Liver (tissue), 10 donors: ENCODE data around the gene ATP6V1G1. TPM values are rescaled to one million over a fixed set of nuclear protein-coding genes. Genes with fewer than 3 reads are reported as not detected.

ENCODE experiments used
- DNase-seq: peaks from one replicate; pipeline ENCODE4 v3.0.0-alpha.2; 2017; ENCODE audit warnings: low spot score
- H3K27ac ChIP-seq, 2 donors: one replicate each; pipeline ENCODE4 v1.7.0; 2013; ENCODE audit warnings: inconsistent platforms in 2 of 2, low read length in 2 of 2, control low read depth in 1 of 2, low read depth in 1 of 2, mild to moderate bottlenecking in 1 of 2
- H3K27me3 ChIP-seq, 4 donors: one replicate each; pipeline versions ENCODE4 v1.6.1 to v1.7.0; 2013; ENCODE audit warnings: low read length in 3 of 4, inconsistent platforms in 1 of 4, mild to moderate bottlenecking in 1 of 4, moderate library complexity in 1 of 4; ENCODE audit not compliant: control insufficient read depth in 4 of 4, insufficient read depth in 4 of 4
- H3K36me3 ChIP-seq, 4 donors: one replicate each; pipeline versions ENCODE4 v1.6.1 to v1.7.0; 2013; ENCODE audit warnings: low read length in 3 of 4, mild to moderate bottlenecking in 3 of 4, low read depth in 1 of 4, moderate library complexity in 1 of 4; ENCODE audit not compliant: control insufficient read depth in 4 of 4, insufficient read depth in 3 of 4
- H3K4me1 ChIP-seq, 4 donors: one replicate each; pipeline versions ENCODE4 v1.6.1 to v1.7.0; 2013; ENCODE audit warnings: low read length in 3 of 4, mild to moderate bottlenecking in 3 of 4, moderate library complexity in 1 of 4; ENCODE audit not compliant: control insufficient read depth in 4 of 4, insufficient read depth in 4 of 4
- H3K4me3 ChIP-seq, 3 donors: one replicate each; pipeline versions ENCODE4 v1.6.1 to v1.7.0; 2013; ENCODE audit warnings: low read length in 3 of 3, control low read depth in 1 of 3, low read depth in 1 of 3, mild to moderate bottlenecking in 1 of 3
- H3K9ac ChIP-seq, 2 donors: one replicate each; pipeline ENCODE4 v1.7.0; 2013; ENCODE audit warnings: low read length in 2 of 2, mild to moderate bottlenecking in 2 of 2, moderate library complexity in 2 of 2, control low read depth in 1 of 2, low read depth in 1 of 2
- H3K9me3 ChIP-seq, 4 donors: one replicate each; pipeline versions ENCODE4 v1.6.1 to v1.7.0; 2013; ENCODE audit warnings: low read length in 3 of 4; ENCODE audit not compliant: control insufficient read depth in 4 of 4
- CTCF ChIP-seq: fragments of 150-350 bp; IDR thresholded peaks from 2 replicates; pipeline ENCODE4 v1.5.1; 2017; ENCODE audit warnings: improper control_type of control experiment, low read depth, low read length; ENCODE audit not compliant: missing input control
- FOXA2 ChIP-seq: IDR thresholded peaks from 2 replicates; pipeline ENCODE4 v1.6.1; 2016; ENCODE audit warnings: antibody characterized with exemption
- MAX ChIP-seq: IDR thresholded peaks from 2 replicates; pipeline ENCODE4 v1.6.1; 2016; ENCODE audit warnings: antibody characterized with exemption
- RXRA ChIP-seq, 2 donors: IDR thresholded peaks; 2 replicates each; pipeline ENCODE4 v1.6.1; 2017 to 2018; ENCODE audit warnings: antibody characterized with exemption in 2 of 2, mild to moderate bottlenecking in 1 of 2
- WGBS: extraction: QIAGEN DNeasy Blood & Tissue Kit; methylation state at CpG from one replicate; pipeline ENCODE4 v1.1.7; 2013; 5-methylcytosine and 5-hydroxymethylcytosine counted together
- polyA plus RNA-seq, 2 donors: library from polyadenylated mRNA; stranded (reverse) in 1 of 2; unstranded in 1 of 2; fragments of 200-250 nt in 1 of 2; fragments of >200 nt in 1 of 2; fragmentation: Nextera tagmentation in 1 of 2; extraction: Ambion mirVana in 1 of 2; gene quantifications; one replicate each; pipeline versions ENCODE4 v1.2.1 to v1.2.3, GENCODE V29; 2013 to 2015
- small RNA-seq: library from RNA; depleted of rRNA; stranded (forward); fragments of <200 nt; gene quantifications from one replicate; pipeline ENCODE3, GENCODE V24; 2014
- total RNA-seq, 2 donors: library from RNA; depleted of rRNA; stranded (reverse); fragments of >200 nt; gene quantifications; one replicate each; pipeline ENCODE4 v1.2.3, GENCODE V29; 2014
- donor health status: healthy.
- donor health status: healthy.
- donor health status: healthy.
- donor health status: healthy.
- donor health status: healthy.

ATP6V1G1 gene
- total and polyA plus RNA-seq, 4 donors, result 41.4 to 152 (median 75.7) TPM

GRCh38 chr9:114643896-114644295, 56.3 kb downstream of the ATP6V1G1 start:
- Histone ChIP-seq H3K36me3 (peaks cover 0 to 18% (median 11%) of the 10 kb centered on the region in 4 donors), H3K4me1 (no peaks in the 10 kb centered on the region), H3K27ac (no peak overlapping the region), H3K9ac (no peak overlapping the region), H3K27me3 (no peaks in the 10 kb centered on the region), H3K9me3 (peaks cover 0 to 3% (median 0%) of the 10 kb centered on the region in 4 donors), H3K4me3 (no peak overlapping the region)
- 97% methylated on average over 5 of the region's 5 CpGs for WGBS
- TF ChIP-seq MAX (no peak), CTCF (no peak), RXRA (IDR thresholded peaks at IDR 0.05) (no peak), FOXA2 (no peak)
- DNase-seq, result no peak

Small RNA genes within 50 kb of the gene (small RNA-seq; reads per million reads assigned to genes)
- not detected for gene RF00019

Other genes with a start within 250 kb of the ATP6V1G1 start
- gene AKNA, start 199.8 kb upstream of the ATP6V1G1 start, total RNA-seq, result 10 to 100 TPM in 1 of 2 donors, 1 to 10 TPM in 1; 7.2 to 31.7 TPM
- gene AKNA, start 199.8 kb upstream of the ATP6V1G1 start, polyA plus RNA-seq, result 1 to 10 TPM; 4.2 to 6.6 TPM
- gene WHRN, start 82.3 kb upstream of the ATP6V1G1 start, total RNA-seq, result 1 to 10 TPM in 1 of 2 donors, under 1 TPM in 1; 0.42 to 1.9 TPM
- gene WHRN, start 82.3 kb upstream of the ATP6V1G1 start, polyA plus RNA-seq, result 1 to 10 TPM in 1 of 2 donors, under 1 TPM in 1; 0.67 to 1.1 TPM
- gene TMEM268, start 23.5 kb downstream of the ATP6V1G1 start, total RNA-seq, result 1 to 10 TPM; 2.5 to 2.8 TPM
- gene TMEM268, start 23.5 kb downstream of the ATP6V1G1 start, polyA plus RNA-seq, result 1 to 10 TPM; 1.2 to 2.2 TPM
- gene TEX53, start 70.0 kb downstream of the ATP6V1G1 start, total RNA-seq, result not detected
- not detected for gene TEX53, start 70.0 kb downstream of the ATP6V1G1 start, polyA plus RNA-seq
- gene TEX48, start 94.4 kb downstream of the ATP6V1G1 start, total RNA-seq, result not detected
- not detected for gene TEX48, start 94.4 kb downstream of the ATP6V1G1 start, polyA plus RNA-seq
- under 1 TPM; 0.08 to 0.42 TPM for gene TNFSF15, start 218.3 kb downstream of the ATP6V1G1 start, total RNA-seq
- gene TNFSF15, start 218.3 kb downstream of the ATP6V1G1 start, polyA plus RNA-seq, result under 1 TPM in 1 of 2 donors, not detected in 1; 0.01 TPM